H9 (cell line): ENCODE data around the gene CSNK1E. TPM values are rescaled to one million over a fixed set of nuclear protein-coding genes. Genes with fewer than 3 reads are reported as not detected.

Source experiments
- DNase-seq: peaks from one replicate; pipeline ENCODE4 v3.0.0-alpha.2; 2017
- H2AFZ ChIP-seq: one replicate; pipeline ENCODE4 v1.6.1; 2013; ENCODE audit warnings: mild to moderate bottlenecking, low read length, control low read depth, moderate library complexity
- H2AK5ac ChIP-seq: 2 replicates; pipeline ENCODE4 v1.6.1; 2013; ENCODE audit warnings: low read length, control low read depth, mixed read lengths; ENCODE audit not compliant: insufficient read length
- H2BK120ac ChIP-seq: one replicate; pipeline ENCODE4 v1.6.1; 2013; ENCODE audit warnings: low read depth, mild to moderate bottlenecking, low read length, control low read depth, inconsistent platforms; ENCODE audit not compliant: poor library complexity, severe bottlenecking
- H2BK12ac ChIP-seq: 2 replicates; pipeline ENCODE4 v1.6.1; 2013; ENCODE audit warnings: low read length, control low read depth, mixed read lengths, low read depth; ENCODE audit not compliant: insufficient read length
- H2BK15ac ChIP-seq: 2 replicates; pipeline ENCODE4 v1.6.1; 2013; ENCODE audit warnings: low read depth, low read length, control low read depth
- H2BK20ac ChIP-seq: one replicate; pipeline ENCODE4 v1.6.1; 2013; ENCODE audit warnings: low read depth, mild to moderate bottlenecking, low read length, control low read depth, inconsistent platforms; ENCODE audit not compliant: poor library complexity, severe bottlenecking
- H2BK5ac ChIP-seq: 2 replicates; pipeline ENCODE4 v1.6.1; 2013; ENCODE audit warnings: low read length, control low read depth, mixed read lengths; ENCODE audit not compliant: insufficient read length
- H3K14ac ChIP-seq: 2 replicates; pipeline ENCODE4 v1.6.1; 2013; ENCODE audit warnings: low read length, control low read depth; ENCODE audit not compliant: insufficient read depth
- H3K18ac ChIP-seq: 2 replicates; pipeline ENCODE4 v1.6.1; 2013; ENCODE audit warnings: low read depth, mild to moderate bottlenecking, mixed read lengths, low read length, control low read depth; ENCODE audit not compliant: insufficient read length
- H3K23ac ChIP-seq: 2 replicates; pipeline ENCODE4 v1.6.1; 2013; ENCODE audit warnings: low read length, control low read depth, mixed read lengths, low read depth; ENCODE audit not compliant: insufficient read length
- H3K23me2 ChIP-seq: 2 replicates; pipeline ENCODE4 v1.6.1; 2013; ENCODE audit warnings: low read depth, mild to moderate bottlenecking, mixed read lengths, low read length, control low read depth; ENCODE audit not compliant: insufficient read length, poor library complexity, severe bottlenecking
- H3K27ac ChIP-seq: 2 replicates; pipeline ENCODE4 v1.5.1; 2013; ENCODE audit warnings: low read length, control low read depth, mixed read lengths, low read depth; ENCODE audit not compliant: insufficient read length
- H3K27me3 ChIP-seq: 2 replicates; pipeline ENCODE4 v1.6.1; 2013; ENCODE audit warnings: low read length, control low read depth, inconsistent platforms; ENCODE audit not compliant: insufficient read depth
- H3K4ac ChIP-seq: 2 replicates; pipeline ENCODE4 v1.6.1; 2013; ENCODE audit warnings: low read depth, mild to moderate bottlenecking, control low read depth, inconsistent platforms, low read length, moderate library complexity
- H3K4me1 ChIP-seq: 2 replicates; pipeline ENCODE4 v1.6.1; 2013; ENCODE audit warnings: low read length, control low read depth, inconsistent platforms; ENCODE audit not compliant: insufficient read depth
- H3K4me2 ChIP-seq: 2 replicates; pipeline ENCODE4 v1.6.1; 2013; ENCODE audit warnings: low read length, control low read depth, mixed read lengths; ENCODE audit not compliant: insufficient read length, insufficient read depth
- H3K56ac ChIP-seq: 2 replicates; pipeline ENCODE4 v1.6.1; 2013; ENCODE audit warnings: low read depth, mild to moderate bottlenecking, mixed read lengths, low read length, control low read depth; ENCODE audit not compliant: insufficient read length
- H3K79me1 ChIP-seq: 2 replicates; pipeline ENCODE4 v1.6.1; 2013; ENCODE audit warnings: low read depth, mild to moderate bottlenecking, moderate library complexity, low read length, control low read depth, inconsistent platforms; ENCODE audit not compliant: insufficient read depth, poor library complexity, severe bottlenecking
- H3K79me2 ChIP-seq: 2 replicates; pipeline ENCODE4 v1.6.1; 2013; ENCODE audit warnings: low read length, control low read depth, inconsistent platforms; ENCODE audit not compliant: insufficient read depth
- H3K9ac ChIP-seq: 2 replicates; pipeline ENCODE4 v1.6.1; 2013; ENCODE audit warnings: low read length, control low read depth, mixed read lengths; ENCODE audit not compliant: insufficient read length; ENCODE audit errors: extremely low read depth
- H3K9me3 ChIP-seq: one replicate; pipeline ENCODE4 v1.6.1; 2013; ENCODE audit warnings: low read depth, low read length, inconsistent platforms; ENCODE audit not compliant: control insufficient read depth
- H3T11ph ChIP-seq: one replicate; pipeline ENCODE4 v1.6.1; 2013; ENCODE audit warnings: mild to moderate bottlenecking, low read length, control low read depth, inconsistent platforms
- H4K20me1 ChIP-seq: one replicate; pipeline ENCODE4 v1.6.1; 2013; ENCODE audit not compliant: control insufficient read depth, insufficient read length, insufficient read depth
- H4K5ac ChIP-seq: 2 replicates; pipeline ENCODE4 v1.6.1; 2013; ENCODE audit warnings: low read depth, mild to moderate bottlenecking, mixed read lengths, low read length, control low read depth; ENCODE audit not compliant: insufficient read length
- H4K8ac ChIP-seq: replicated peaks from 2 replicates; pipeline ENCODE4 v1.6.1; 2013; ENCODE audit warnings: low read length, control low read depth, mixed read lengths, low read depth; ENCODE audit not compliant: insufficient read length
- H4K91ac ChIP-seq: 2 replicates; pipeline ENCODE4 v1.6.1; 2013; ENCODE audit warnings: low read depth, mild to moderate bottlenecking, moderate library complexity, mixed read lengths, low read length, control low read depth; ENCODE audit not compliant: insufficient read length
- H3K27ac Mint-ChIP-seq, 3 experiments: 2 replicates in 2 of 3; 3 replicates in 1 of 3; pipeline ENCODE4 v1.8.0; 2020 to 2021; ENCODE audit warnings: mixed read lengths in 3 of 3, mild to moderate bottlenecking in 1 of 3, moderate library complexity in 1 of 3
- H3K27me3 Mint-ChIP-seq: 2 replicates; pipeline ENCODE4 v1.8.0; 2021; ENCODE audit warnings: low read depth, mild to moderate bottlenecking, moderate library complexity, mixed read lengths
- H3K36me3 Mint-ChIP-seq, 3 experiments: 2 replicates in 2 of 3; 3 replicates in 1 of 3; pipeline ENCODE4 v1.8.0; 2020 to 2021; ENCODE audit warnings: low read depth in 3 of 3, mixed read lengths in 3 of 3; ENCODE audit not compliant: insufficient read depth in 1 of 3
- H3K4me1 Mint-ChIP-seq, 2 experiments: 2 replicates each; pipeline ENCODE4 v1.8.0; 2020; ENCODE audit warnings: mixed read lengths in 2 of 2
- H3K4me3 Mint-ChIP-seq, 2 experiments: 2 replicates in 1 of 2; 3 replicates in 1 of 2; pipeline ENCODE4 v1.8.0; 2020 to 2021; ENCODE audit warnings: mild to moderate bottlenecking in 2 of 2, mixed read lengths in 2 of 2, moderate library complexity in 1 of 2
- H3K9me3 Mint-ChIP-seq, 2 experiments: 2 replicates in 1 of 2; 3 replicates in 1 of 2; pipeline ENCODE4 v1.8.0; 2020; ENCODE audit warnings: mild to moderate bottlenecking in 2 of 2, mixed read lengths in 2 of 2, moderate library complexity in 1 of 2
- CTCF ChIP-seq: fragments of 200-600 bp; sonication (generic); conservative IDR thresholded peaks from 3 replicates; pipeline ENCODE4 v1.8.0; 2021; ENCODE audit warnings: antibody characterized with exemption, mild to moderate bottlenecking
- WGBS: extraction: QIAGEN DNeasy Blood & Tissue Kit; methylation state at CpG from one replicate; pipeline ENCODE4 v1.1.7; 2013; ENCODE audit warnings: missing lambda C conversion rate, low lambda C conversion rate, mixed read lengths; ENCODE audit not compliant: insufficient read length; ENCODE audit errors: extremely low coverage; 5-methylcytosine and 5-hydroxymethylcytosine counted together
- total RNA-seq: library from RNA; stranded (reverse); gene quantifications from 2 replicates; pipeline ENCODE4 v1.2.1, GENCODE V29; 2021

Gene CSNK1E
- total RNA-seq, 1 experiment from 2014 or later = 236 TPM

GRCh38 chr22:38327396-38327795, 10.2 kb upstream of the CSNK1E start:
- Mint-ChIP-seq H3K27me3 (no peaks in the 10 kb centered on the region), H3K9me3 (no peaks in the 10 kb centered on the region), H3K27ac (peak overlapping the region; percentile 94 to 99 (median 96)), H3K4me3 (peak overlapping the region in 1 of 2 experiments; percentile 34; a peak in 1 of 5 replicates), H3K4me1 (peaks cover 43 to 61% of the 10 kb centered on the region in 2 experiments), H3K36me3 (peaks cover 6 to 30% (median 8%) of the 10 kb centered on the region in 3 experiments; a peak in 5 of 7 replicates)
- H4K8ac ChIP-seq = no peak overlapping the region
- H3K23ac ChIP-seq = no peak overlapping the region
- H4K5ac ChIP-seq = peak overlapping the region; percentile 12
- H3K56ac ChIP-seq = no peak overlapping the region
- H3T11ph ChIP-seq = no peak overlapping the region
- H2BK12ac ChIP-seq = peak overlapping the region; percentile 69
- no peak for DNase-seq
- no peak overlapping the region for H2BK15ac ChIP-seq
- H2AK5ac ChIP-seq = peak overlapping the region; percentile 33
- H2AFZ ChIP-seq = no peak overlapping the region
- H3K79me2 ChIP-seq = no peaks in the 10 kb centered on the region
- peak overlapping the region; percentile 36; the same call in 1 of the 2 replicates for H3K4ac ChIP-seq
- H2BK120ac ChIP-seq = no peak overlapping the region
- no CpG with 5 or more reads among the region's 7 CpGs for WGBS
- H2BK20ac ChIP-seq = no peak overlapping the region
- peaks cover 8% of the 10 kb centered on the region; the same call in 1 of the 2 replicates for H3K4me1 ChIP-seq
- peak overlapping the region; percentile 15 for H3K18ac ChIP-seq
- no peak overlapping the region for H3K9ac ChIP-seq
- no peak overlapping the region for H3K27ac ChIP-seq
- no peak for TF ChIP-seq CTCF
- no peak overlapping the region for H3K4me2 ChIP-seq
- peak overlapping the region; percentile 56; the same call in 1 of the 2 replicates for H3K14ac ChIP-seq
- H2BK5ac ChIP-seq = peak overlapping the region; percentile 36
- H3K9me3 ChIP-seq = no peaks in the 10 kb centered on the region
- no peaks in the 10 kb centered on the region for H4K20me1 ChIP-seq
- H3K27me3 ChIP-seq = no peaks in the 10 kb centered on the region
- no peaks in the 10 kb centered on the region for H3K79me1 ChIP-seq
- H4K91ac ChIP-seq = peak overlapping the region; percentile 23
- peaks cover 3% of the 10 kb centered on the region for H3K23me2 ChIP-seq
